K562 (cell line): Measurements from ENCODE around the gene C18orf63. TPM values are rescaled to one million over a fixed set of nuclear protein-coding genes. Genes with fewer than 3 reads are reported as not detected.
"Not testable (repeated sequence)": the region's sequence is repeated elsewhere in the genome, so short reads cannot be mapped to it uniquely, and the experiment has no call there.

Source experiments
- ATAC-seq: fragments of 200-7000 bp; cut with Tn5 transposase; 3 replicates; pipeline ENCODE4 v1.9.1; 2020; ENCODE audit warnings: moderate library complexity
- BruUV-seq: library from RNA; stranded (reverse); fragments of 400-500 nt; replicated peaks from 2 replicates; lab custom pipeline; 2021; lab: Mats Ljungman, UMichigan
- CTCF ChIA-PET: fragments of 300-600 bp; formaldehyde crosslinking; extraction: SDS; loops from one replicate; lab custom pipeline; 2021; ENCODE audit warnings: low intra/inter-chr PET ratio; lab: Yijun Ruan, JAX
- POLR2A ChIA-PET: fragments of 300-600, 350-650 bp; sonication (Branson Sonifier 250); formaldehyde crosslinking; extraction: SDS; loops from one replicate; lab custom pipeline; 2021; ENCODE audit warnings: antibody characterized with exemption, inconsistent platforms; lab: Yijun Ruan, JAX
- DNase-seq, 4 experiments: peaks; one replicate each; pipeline versions ENCODE4 v3.0.0 to v3.0.0-alpha.2; 2011 to 2018; ENCODE audit warnings: low spot score in 3 of 4, mixed read lengths in 3 of 4; ENCODE audit errors: extremely low read depth in 1 of 4
- FAIRE-seq: peaks from 2 replicates; lab custom pipeline; 2011; peaks lifted over from hg19 to GRCh38; lab: Jason Lieb, UNC
- H2AFZ ChIP-seq: 2 replicates; pipeline ENCODE4 v1.6.0; 2011; ENCODE audit warnings: low read depth, low read length, control low read depth, inconsistent platforms
- H3K27ac ChIP-seq: fragments of 200-600 bp; 3 replicates; pipeline ENCODE4 v1.8.0; 2011; ENCODE audit warnings: low read depth, mild to moderate bottlenecking, control low read depth, inconsistent platforms, low read length, moderate library complexity, mixed read lengths; ENCODE audit errors: extremely low read depth
- H3K27me3 ChIP-seq, 2 experiments: fragments of 300-600 bp in 1 of 2; 2 replicates in 1 of 2; 3 replicates in 1 of 2; pipeline versions ENCODE4 v1.6.0 to v1.8.0; 2011; ENCODE audit warnings: inconsistent platforms in 2 of 2, low read length in 2 of 2, mild to moderate bottlenecking in 1 of 2, mixed read lengths in 1 of 2, moderate library complexity in 1 of 2; ENCODE audit not compliant: control insufficient read depth in 2 of 2, insufficient read depth in 2 of 2
- H3K36me3 ChIP-seq: fragments of 300-600 bp; 3 replicates; pipeline ENCODE4 v1.8.0; 2011; ENCODE audit warnings: mild to moderate bottlenecking, low read length, inconsistent platforms; ENCODE audit not compliant: control insufficient read depth, insufficient read depth
- H3K4me1 ChIP-seq, 2 experiments: fragments of 200-600 bp in 1 of 2; replicated peaks in 1 of 2; 2 replicates in 1 of 2; 3 replicates in 1 of 2; pipeline versions ENCODE4 v1.5.1 to v1.8.0; 2011; ENCODE audit warnings: inconsistent platforms in 2 of 2, low read length in 2 of 2, mild to moderate bottlenecking in 1 of 2, mixed read lengths in 1 of 2, moderate library complexity in 1 of 2; ENCODE audit not compliant: control insufficient read depth in 2 of 2, insufficient read depth in 2 of 2
- H3K4me2 ChIP-seq: 2 replicates; pipeline ENCODE4 v1.6.1; 2011; ENCODE audit warnings: low read length, control low read depth, inconsistent platforms, mixed read lengths; ENCODE audit not compliant: insufficient read depth
- H3K4me3 ChIP-seq: fragments of 200-600 bp; sonication (generic), shearing (Covaris generic); 2 replicates; pipeline ENCODE4 v1.5.1; 2016; ENCODE audit warnings: control low read depth, inconsistent platforms
- H3K79me2 ChIP-seq: fragments of 200-600 bp; 3 replicates; pipeline ENCODE4 v1.8.0; 2011; ENCODE audit warnings: low read length, inconsistent platforms; ENCODE audit not compliant: control insufficient read depth, insufficient read depth
- H3K9ac ChIP-seq, 2 experiments: 2 replicates each; pipeline versions ENCODE4 v1.6.0 to v1.6.1; 2011; ENCODE audit warnings: low read depth in 2 of 2, low read length in 2 of 2, control low read depth in 1 of 2, inconsistent platforms in 1 of 2, mild to moderate bottlenecking in 1 of 2, mixed read lengths in 1 of 2; ENCODE audit not compliant: insufficient read depth in 1 of 2
- H3K9me1 ChIP-seq: one replicate; pipeline ENCODE4 v1.6.0; 2011; ENCODE audit warnings: inconsistent platforms, mild to moderate bottlenecking, low read length, moderate library complexity; ENCODE audit not compliant: control insufficient read depth, insufficient read depth
- H3K9me3 ChIP-seq: replicated peaks from 2 replicates; pipeline ENCODE4 v1.5.1; 2011; ENCODE audit warnings: low read depth, low read length, inconsistent platforms; ENCODE audit not compliant: control insufficient read depth, insufficient read depth
- H4K20me1 ChIP-seq: replicated peaks from 2 replicates; pipeline ENCODE4 v1.6.1; 2011; ENCODE audit warnings: low read length, inconsistent platforms, mixed read lengths; ENCODE audit not compliant: control insufficient read depth, insufficient read depth
- FOS ChIP-seq: IDR thresholded peaks from 3 replicates; pipeline ENCODE4 v1.6.1; 2011; ENCODE audit not compliant: insufficient read length; ENCODE audit errors: extremely low read depth
- PHF21A ChIP-seq: fragments of 450-650 bp; IDR thresholded peaks from 2 replicates; pipeline ENCODE4 v1.6.1; 2017; ENCODE audit warnings: low read depth, borderline replicate concordance
- SIN3A ChIP-seq, 2 experiments: fragments of 150-350 bp in 1 of 2; IDR thresholded peaks; 2 replicates each; pipeline ENCODE4 v1.6.1; 2011 to 2016; ENCODE audit warnings: borderline replicate concordance in 2 of 2, low read depth in 2 of 2, low read length in 2 of 2, mild to moderate bottlenecking in 2 of 2, moderate library complexity in 2 of 2; ENCODE audit not compliant: control insufficient read depth in 1 of 2
- WGBS: fragments of 100-300 bp; shearing (Covaris generic); methylation state at CpG from one replicate; pipeline ENCODE4 v1.1.6; 2016; ENCODE audit warnings: low coverage, mixed read lengths; ENCODE audit not compliant: insufficient coverage; ENCODE audit errors: missing lambda C conversion rate; 5-methylcytosine and 5-hydroxymethylcytosine counted together
- in situ Hi-C: fragments of 300-500 bp; cut with MboI; formaldehyde crosslinking; loops from 4 replicates; pipeline ENCODE4 v1.15.0; 2018; ENCODE audit warnings: inconsistent platforms, mixed read lengths
- intact Hi-C: fragments of 100-400 bp; cut with micrococcal nuclease; formaldehyde crosslinking; loops from 2 replicates; pipeline ENCODE4 v1.14.2; 2022
- polyA plus RNA-seq, 8 experiments: library from polyadenylated mRNA; depleted of rRNA in 4 of 8; stranded (reverse) in 5 of 8; unstranded in 3 of 8; fragments of >200 nt; fragmentation: Nextera tagmentation in 2 of 8; fragmentation: Illumina TruSeq in 1 of 8; extraction: Ambion mirVana in 2 of 8; extraction: Trizol in 1 of 8; gene quantifications; 2 replicates each; pipeline versions ENCODE4 v1.2.1 to v1.2.3, GENCODE V29; 2011 to 2014; ENCODE audit warnings: inconsistent platforms in 1 of 8, missing spikeins in 1 of 8
- total RNA-seq, 7 experiments: library from RNA; depleted of rRNA in 6 of 7; stranded (reverse); fragments of >200 nt in 6 of 7; fragmentation: Illumina TruSeq in 2 of 7; extraction: Trizol in 2 of 7; gene quantifications; 2 replicates each; pipeline versions ENCODE4 v1.2.1 to v1.2.3, GENCODE V29; 2011 to 2021; ENCODE audit warnings: low replicate concordance in 1 of 7

C18orf63 gene
- total and polyA plus RNA-seq, 9 of the 15 experiments (the other 6 are each of a cell fraction or from before 2014, with no cell fraction given), result not detected

DNA sequence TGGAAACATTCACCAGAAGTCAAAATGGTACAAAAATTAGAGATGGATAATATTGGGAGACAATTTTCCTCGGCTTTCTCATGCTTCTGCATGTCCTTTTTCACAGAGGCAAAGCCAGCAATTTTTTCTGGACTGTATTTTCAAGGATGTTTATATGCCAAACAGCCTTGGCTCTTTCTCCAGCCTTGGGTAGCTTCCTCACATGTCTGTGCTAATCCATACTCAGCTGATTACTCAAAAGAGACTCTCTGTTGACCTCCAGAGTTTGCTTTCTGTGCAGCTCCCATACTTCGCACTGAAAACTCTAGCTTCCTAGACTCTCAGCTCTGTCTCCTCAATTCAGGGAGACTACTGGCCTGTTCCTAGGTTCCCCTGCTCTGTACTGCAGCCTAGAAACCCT is 10.6 kb downstream of the C18orf63 start:
- no TSS peak for BruUV-seq
- H4K20me1 ChIP-seq, result no peaks in the 10 kb centered on the region
- TF ChIP-seq PHF21A (no peak), FOS (no peak), SIN3A (IDR thresholded peaks at IDR 0.05; ENCODE audit: borderline replicate concordance in 2 of 2, control insufficient read depth in 1 of 2, low read depth in 2 of 2, low read length in 2 of 2) (no peak)
- H3K79me2 ChIP-seq, result no peaks in the 10 kb centered on the region
- no peak overlapping the region for H3K9ac ChIP-seq
- no peak overlapping the region for H3K27ac ChIP-seq
- no peak for DNase-seq
- 17% methylated on average over 2 of the region's 2 CpGs for WGBS
- in situ Hi-C loops (no loop called here), intact Hi-C loops (no loop called here)
- no peak for ATAC-seq
- no peak overlapping the region for H2AFZ ChIP-seq
- H3K9me3 ChIP-seq, result no peaks in the 10 kb centered on the region
- H3K9me1 ChIP-seq, result no peaks in the 10 kb centered on the region
- no peaks in the 10 kb centered on the region for H3K36me3 ChIP-seq
- CTCF ChIA-PET, result no interaction called here
- H3K4me1 ChIP-seq, result no peaks in the 10 kb centered on the region
- H3K27me3 ChIP-seq, result no peaks in the 10 kb centered on the region
- H3K4me3 ChIP-seq, result no peak overlapping the region
- H3K4me2 ChIP-seq, result no peak overlapping the region
- POLR2A ChIA-PET, result no interaction called here
- FAIRE-seq, result no peak

DNA sequence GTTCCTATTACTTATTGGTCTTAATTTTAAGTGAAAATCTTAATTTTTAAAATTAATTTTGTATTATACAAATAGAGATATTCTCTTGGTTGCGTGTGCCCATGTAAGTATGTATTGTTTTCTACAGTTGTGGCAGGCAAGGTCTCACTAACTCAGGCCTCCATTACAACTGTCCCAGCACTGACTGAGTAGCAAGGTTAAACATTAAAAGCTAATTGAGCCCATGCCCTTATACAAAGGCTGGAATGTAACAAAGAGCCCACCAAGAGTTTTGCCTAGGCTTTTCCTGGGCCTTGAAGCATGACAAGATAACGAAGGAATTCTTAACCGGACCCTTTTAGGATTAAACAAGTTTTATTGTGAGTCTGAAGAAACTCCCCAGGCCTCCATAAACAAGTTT is 11.2 kb downstream of the C18orf63 start:
- H3K9me1 ChIP-seq, H3K4me2 ChIP-seq, DNase-seq, ATAC-seq, POLR2A ChIA-PET, H3K9ac ChIP-seq, H3K4me1 ChIP-seq, H4K20me1 ChIP-seq, H3K4me3 ChIP-seq, BruUV-seq, H3K36me3 ChIP-seq, H3K27me3 ChIP-seq, H3K9me3 ChIP-seq, in situ Hi-C loops, intact Hi-C loops, CTCF ChIA-PET, H3K79me2 ChIP-seq, FAIRE-seq, H3K27ac ChIP-seq, H2AFZ ChIP-seq: not testable (repeated sequence)
- 56% methylated on average over 3 of the region's 3 CpGs for WGBS
